GM23338 (cell line): ENCODE measurements around the gene TRNAU1AP. TPM values are rescaled to one million over a fixed set of nuclear protein-coding genes. Genes with fewer than 3 reads are reported as not detected.
"Not testable (repeated sequence)": the region's sequence is repeated elsewhere in the genome, so short reads cannot be mapped to it uniquely, and the experiment has no call there.

Experiments
- ATAC-seq: fragments of 200-7000 bp; cut with Tn5 transposase; 3 replicates; pipeline ENCODE4 v1.9.1; 2020
- DNase-seq: peaks from one replicate; pipeline ENCODE4 v3.0.0-alpha.2; 2015; ENCODE audit warnings: low spot score
- H2AFZ ChIP-seq: fragments of 200-600 bp; sonication (generic); 2 replicates; pipeline ENCODE4 v1.8.0; 2016; ENCODE audit warnings: antibody characterized with exemption, mild to moderate bottlenecking, moderate library complexity
- H3F3A ChIP-seq: fragments of 200-600 bp; sonication (generic); replicated peaks from 2 replicates; pipeline ENCODE4 v1.8.0; 2017; ENCODE audit warnings: antibody characterized with exemption, mixed run types, low read depth
- H3K27ac ChIP-seq: fragments of 200-600 bp; sonication (generic); 2 replicates; pipeline ENCODE4 v1.6.1; 2016; ENCODE audit warnings: low read depth
- H3K27me3 ChIP-seq: fragments of 200-600 bp; sonication (generic); 2 replicates; pipeline ENCODE4 v1.8.0; 2016; ENCODE audit warnings: mild to moderate bottlenecking, mixed run types, moderate library complexity; ENCODE audit not compliant: insufficient read depth
- H3K36me3 ChIP-seq: fragments of 200-600 bp; sonication (generic); 2 replicates; pipeline ENCODE4 v1.8.0; 2016; ENCODE audit warnings: mild to moderate bottlenecking; ENCODE audit not compliant: insufficient read depth
- H3K4me1 ChIP-seq: fragments of 200-600 bp; sonication (generic); 2 replicates; pipeline ENCODE4 v1.8.0; 2016; ENCODE audit warnings: mild to moderate bottlenecking, moderate library complexity; ENCODE audit not compliant: insufficient read depth
- H3K4me2 ChIP-seq: fragments of 200-600 bp; sonication (generic); 2 replicates; pipeline ENCODE4 v1.7.1; 2017; ENCODE audit warnings: mixed run types
- H3K4me3 ChIP-seq: fragments of 200-600 bp; sonication (generic); 2 replicates; pipeline ENCODE4 v1.6.1; 2016; ENCODE audit warnings: mixed run types
- H3K79me2 ChIP-seq: fragments of 200-600 bp; sonication (generic); replicated peaks from 2 replicates; pipeline ENCODE4 v1.8.0; 2017; ENCODE audit warnings: mild to moderate bottlenecking; ENCODE audit not compliant: insufficient read depth
- H3K9me2 ChIP-seq: fragments of 200-600 bp; sonication (generic); 2 replicates; pipeline ENCODE4 v1.8.0; 2017; ENCODE audit not compliant: insufficient read depth
- H4K20me1 ChIP-seq: fragments of 200-600 bp; sonication (generic); replicated peaks from 2 replicates; pipeline ENCODE4 v1.8.0; 2017; ENCODE audit warnings: mild to moderate bottlenecking; ENCODE audit not compliant: insufficient read depth
- H3K27ac Mint-ChIP-seq: 2 replicates; pipeline ENCODE4 v1.8.0; 2020; ENCODE audit warnings: inconsistent platforms, mild to moderate bottlenecking, moderate library complexity, mixed read lengths
- H3K27me3 Mint-ChIP-seq: 3 replicates; pipeline ENCODE4 v1.8.0; 2022; ENCODE audit warnings: low read depth, mild to moderate bottlenecking, moderate library complexity, mixed read lengths, inconsistent platforms; ENCODE audit not compliant: insufficient read depth, poor library complexity
- H3K36me3 Mint-ChIP-seq: 3 replicates; pipeline ENCODE4 v1.8.0; 2021; ENCODE audit warnings: low read depth, mild to moderate bottlenecking, inconsistent platforms, moderate library complexity, mixed read lengths
- H3K4me1 Mint-ChIP-seq: 3 replicates; pipeline ENCODE4 v1.8.0; 2020; ENCODE audit warnings: mild to moderate bottlenecking, inconsistent platforms, mixed read lengths
- H3K4me3 Mint-ChIP-seq: 3 replicates; pipeline ENCODE4 v1.8.0; 2021; ENCODE audit warnings: moderate library complexity, mild to moderate bottlenecking, inconsistent platforms, mixed read lengths
- H3K9me3 Mint-ChIP-seq: 3 replicates; pipeline ENCODE4 v1.8.0; 2020; ENCODE audit warnings: moderate library complexity, mild to moderate bottlenecking, inconsistent platforms, mixed read lengths
- CREB1 ChIP-seq: fragments of 250-450 bp; sonication (Bioruptor Pico); IDR thresholded peaks from 2 replicates; pipeline ENCODE4 v1.5.0; 2020; ENCODE audit warnings: low read depth, mild to moderate bottlenecking, moderate library complexity
- EZH2 ChIP-seq: fragments of 200-600 bp; sonication (generic); IDR thresholded peaks from one replicate; pipeline ENCODE4 v1.8.0; 2017; ENCODE audit warnings: antibody characterized with exemption, mild to moderate bottlenecking, low read depth; ENCODE audit not compliant: unreplicated experiment
- NANOG ChIP-seq: IDR thresholded peaks from 2 replicates; pipeline ENCODE4 v1.6.1; 2016; ENCODE audit warnings: antibody characterized with exemption, borderline replicate concordance
- POLR2AphosphoS5 ChIP-seq: IDR thresholded peaks from 2 replicates; pipeline ENCODE4 v1.6.1; 2016; ENCODE audit warnings: antibody characterized with exemption, low read depth
- ZNF331 ChIP-seq: fragments of 250-450 bp; sonication (Bioruptor Pico); IDR thresholded peaks from 2 replicates; pipeline ENCODE4 v1.5.0; 2020; ENCODE audit warnings: low read depth, mild to moderate bottlenecking, moderate library complexity
- polyA plus RNA-seq: library from polyadenylated mRNA; unstranded; fragments of >200 nt; fragmentation: Nextera tagmentation; extraction: Ambion mirVana; gene quantifications from 2 replicates; pipeline ENCODE4 v1.2.1, GENCODE V29; 2016
- total RNA-seq: library from RNA; depleted of rRNA; stranded (reverse); fragments of >200 nt; shearing (Covaris generic); gene quantifications from 2 replicates; pipeline ENCODE4 v1.2.3, GENCODE V29; 2014
- TF ChIP-seq, protein P1 (sequence below), 2 experiments: fragments of 200-600 bp in 1 of 2; sonication (generic) in 1 of 2; conservative IDR thresholded peaks; 2 replicates each; pipeline versions ENCODE4 v1.5.1 to v1.6.1; 2016 to 2017; ENCODE audit warnings: antibody characterized with exemption in 2 of 2, low read depth in 2 of 2, mild to moderate bottlenecking in 2 of 2, moderate library complexity in 1 of 2
- TF ChIP-seq, protein P2 (sequence below): fragments of 250-450 bp; sonication (Bioruptor Pico); IDR thresholded peaks from 2 replicates; pipeline ENCODE4 v1.5.0; 2020; ENCODE audit warnings: mild to moderate bottlenecking, moderate library complexity

Gene TRNAU1AP
- total and polyA plus RNA-seq, 2 experiments from 2014 or later: 20.3 to 42.1 TPM

DNA sequence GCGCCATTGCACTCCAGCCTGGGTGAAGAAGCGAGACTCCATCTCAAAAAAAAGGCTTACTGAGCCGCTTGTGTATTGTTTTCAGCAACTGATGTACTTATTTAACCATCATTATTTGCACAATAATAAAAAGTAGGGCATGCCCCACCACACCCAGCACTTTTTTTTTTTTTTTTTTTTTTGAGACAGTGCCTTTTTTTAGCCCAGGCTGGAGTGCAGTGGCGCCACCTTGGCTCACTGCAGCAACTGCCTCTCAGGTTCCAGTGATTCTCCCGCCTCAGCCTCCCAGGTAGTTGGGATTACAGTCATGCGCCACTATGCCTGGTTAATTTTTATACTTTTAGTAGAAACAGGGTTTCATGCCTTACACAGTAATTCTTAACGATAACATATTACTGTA is 12.2 kb upstream of the TRNAU1AP start:
- peak; percentile 37 for ATAC-seq
- H3K79me2 ChIP-seq: no peaks in the 10 kb centered on the region
- H2AFZ ChIP-seq: no peak overlapping the region
- Mint-ChIP-seq H3K36me3 (peaks cover 33% of the 10 kb centered on the region), H3K4me1 (no peaks in the 10 kb centered on the region; the same call in 2 of the 3 replicates), H3K27ac (no peak overlapping the region), H3K27me3 (peaks cover 12% of the 10 kb centered on the region), H3K9me3 (no peaks in the 10 kb centered on the region; the same call in 2 of the 3 replicates), H3K4me3 (no peak overlapping the region)
- no peaks in the 10 kb centered on the region for H3K27me3 ChIP-seq
- no peak overlapping the region for H3K27ac ChIP-seq
- peaks cover 1% of the 10 kb centered on the region; the same call in 1 of the 2 replicates for H3K36me3 ChIP-seq
- H3K9me2 ChIP-seq: no peaks in the 10 kb centered on the region
- H4K20me1 ChIP-seq: no peaks in the 10 kb centered on the region; the same call in 1 of the 2 replicates
- H3K4me3 ChIP-seq: no peak overlapping the region
- H3K4me1 ChIP-seq: no peaks in the 10 kb centered on the region
- peaks cover 7% of the 10 kb centered on the region; the same call in 1 of the 2 replicates for H3F3A ChIP-seq
- peak; percentile 39 for DNase-seq
- no peak overlapping the region for H3K4me2 ChIP-seq
- TF ChIP-seq, protein P1, sequence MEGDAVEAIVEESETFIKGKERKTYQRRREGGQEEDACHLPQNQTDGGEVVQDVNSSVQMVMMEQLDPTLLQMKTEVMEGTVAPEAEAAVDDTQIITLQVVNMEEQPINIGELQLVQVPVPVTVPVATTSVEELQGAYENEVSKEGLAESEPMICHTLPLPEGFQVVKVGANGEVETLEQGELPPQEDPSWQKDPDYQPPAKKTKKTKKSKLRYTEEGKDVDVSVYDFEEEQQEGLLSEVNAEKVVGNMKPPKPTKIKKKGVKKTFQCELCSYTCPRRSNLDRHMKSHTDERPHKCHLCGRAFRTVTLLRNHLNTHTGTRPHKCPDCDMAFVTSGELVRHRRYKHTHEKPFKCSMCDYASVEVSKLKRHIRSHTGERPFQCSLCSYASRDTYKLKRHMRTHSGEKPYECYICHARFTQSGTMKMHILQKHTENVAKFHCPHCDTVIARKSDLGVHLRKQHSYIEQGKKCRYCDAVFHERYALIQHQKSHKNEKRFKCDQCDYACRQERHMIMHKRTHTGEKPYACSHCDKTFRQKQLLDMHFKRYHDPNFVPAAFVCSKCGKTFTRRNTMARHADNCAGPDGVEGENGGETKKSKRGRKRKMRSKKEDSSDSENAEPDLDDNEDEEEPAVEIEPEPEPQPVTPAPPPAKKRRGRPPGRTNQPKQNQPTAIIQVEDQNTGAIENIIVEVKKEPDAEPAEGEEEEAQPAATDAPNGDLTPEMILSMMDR (conservative IDR thresholded peaks at IDR 0.05; ENCODE audit: low read depth in 2 of 2): peak; percentile 40 to 41; a peak in 3 of 4 replicates
- no peak for TF ChIP-seq NANOG

DNA sequence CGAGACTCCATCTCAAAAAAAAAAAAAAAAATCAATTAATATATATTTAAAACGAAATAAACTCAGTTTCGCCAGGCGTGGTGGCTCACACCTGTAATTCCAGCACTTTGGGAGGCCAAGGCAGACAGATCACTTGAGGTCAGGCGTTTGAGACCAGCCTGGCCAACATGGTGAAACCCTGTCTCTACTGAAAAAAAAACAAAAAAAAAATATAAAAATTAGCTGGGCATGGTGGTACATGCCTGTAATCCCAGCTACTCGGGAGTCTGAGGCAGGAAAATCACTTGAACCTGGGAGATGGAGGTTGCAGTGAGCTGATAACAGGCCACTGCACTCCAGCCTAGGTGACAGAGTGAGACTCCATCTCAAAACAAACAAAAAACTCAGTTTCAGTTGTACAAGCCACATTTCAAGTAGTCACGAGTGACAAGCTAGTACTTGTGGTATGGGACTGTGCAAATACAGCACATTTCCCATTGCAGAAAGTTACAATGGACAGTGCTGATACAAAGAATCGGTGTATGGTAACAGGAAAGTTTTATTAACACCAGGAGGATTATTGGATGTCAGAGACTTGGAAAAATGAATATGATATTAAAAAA is 11.4 kb upstream of the TRNAU1AP start:
- not testable (repeated sequence) for H4K20me1 ChIP-seq, H3K4me1 ChIP-seq, H3F3A ChIP-seq, H3K4me2 ChIP-seq, H3K4me3 ChIP-seq, H3K27ac ChIP-seq, H3K9me2 ChIP-seq, H3K4me3 Mint-ChIP-seq, H3K9me3 Mint-ChIP-seq, H3K4me1 Mint-ChIP-seq, H3K27ac Mint-ChIP-seq, DNase-seq, H2AFZ ChIP-seq, H3K27me3 ChIP-seq, H3K36me3 ChIP-seq, ATAC-seq, H3K79me2 ChIP-seq
- H3K36me3 Mint-ChIP-seq: peaks cover 25% of the 10 kb centered on the region
- H3K27me3 Mint-ChIP-seq: peaks cover 12% of the 10 kb centered on the region

DNA sequence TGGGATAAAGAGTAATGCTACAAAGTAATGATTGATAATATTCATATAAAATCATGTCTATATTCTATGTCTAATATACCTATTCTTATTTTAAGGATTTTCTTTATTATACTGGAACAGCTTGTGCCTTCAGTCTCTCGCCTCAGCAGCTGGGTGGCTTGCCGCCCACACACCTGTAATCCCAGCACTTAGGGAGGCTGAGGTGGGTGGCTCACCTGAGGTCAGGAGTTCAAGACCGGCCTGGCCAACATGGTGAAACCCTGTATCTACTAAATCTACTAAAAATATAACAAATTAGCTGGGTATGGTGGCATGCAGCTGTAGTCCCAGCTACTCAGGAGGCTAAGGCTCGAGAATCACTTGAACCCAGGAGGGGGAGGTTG is 7.6 kb upstream of the TRNAU1AP start:
- peaks cover 10% of the 10 kb centered on the region for H3K27me3 Mint-ChIP-seq
- Histone ChIP-seq H3K36me3 (no peaks in the 10 kb centered on the region), H2AFZ (no peak overlapping the region), H3K4me2 (no peak overlapping the region), H3K4me1 (no peaks in the 10 kb centered on the region), H3K4me3 (no peak overlapping the region), H3K79me2 (no peaks in the 10 kb centered on the region), H3K9me2 (no peaks in the 10 kb centered on the region), H4K20me1 (no peaks in the 10 kb centered on the region), H3K27me3 (no peaks in the 10 kb centered on the region), H3K27ac (no peak overlapping the region), H3F3A (peaks cover 3% of the 10 kb centered on the region; the same call in 1 of the 2 replicates)
- no peaks in the 10 kb centered on the region for H3K36me3 Mint-ChIP-seq
- ATAC-seq (no peak), DNase-seq (no peak)
- no peak overlapping the region for H3K27ac Mint-ChIP-seq
- H3K4me1 Mint-ChIP-seq: no peaks in the 10 kb centered on the region
- H3K9me3 Mint-ChIP-seq: no peaks in the 10 kb centered on the region; the same call in 2 of the 3 replicates
- H3K4me3 Mint-ChIP-seq: no peak overlapping the region
- TF ChIP-seq NANOG (no peak), EZH2 (no peak), ZNF331 (CRISPR knock-in tag) (no peak), CREB1 (CRISPR knock-in tag) (no peak), POLR2AphosphoS5 (no peak)
- TF ChIP-seq, protein P2, sequence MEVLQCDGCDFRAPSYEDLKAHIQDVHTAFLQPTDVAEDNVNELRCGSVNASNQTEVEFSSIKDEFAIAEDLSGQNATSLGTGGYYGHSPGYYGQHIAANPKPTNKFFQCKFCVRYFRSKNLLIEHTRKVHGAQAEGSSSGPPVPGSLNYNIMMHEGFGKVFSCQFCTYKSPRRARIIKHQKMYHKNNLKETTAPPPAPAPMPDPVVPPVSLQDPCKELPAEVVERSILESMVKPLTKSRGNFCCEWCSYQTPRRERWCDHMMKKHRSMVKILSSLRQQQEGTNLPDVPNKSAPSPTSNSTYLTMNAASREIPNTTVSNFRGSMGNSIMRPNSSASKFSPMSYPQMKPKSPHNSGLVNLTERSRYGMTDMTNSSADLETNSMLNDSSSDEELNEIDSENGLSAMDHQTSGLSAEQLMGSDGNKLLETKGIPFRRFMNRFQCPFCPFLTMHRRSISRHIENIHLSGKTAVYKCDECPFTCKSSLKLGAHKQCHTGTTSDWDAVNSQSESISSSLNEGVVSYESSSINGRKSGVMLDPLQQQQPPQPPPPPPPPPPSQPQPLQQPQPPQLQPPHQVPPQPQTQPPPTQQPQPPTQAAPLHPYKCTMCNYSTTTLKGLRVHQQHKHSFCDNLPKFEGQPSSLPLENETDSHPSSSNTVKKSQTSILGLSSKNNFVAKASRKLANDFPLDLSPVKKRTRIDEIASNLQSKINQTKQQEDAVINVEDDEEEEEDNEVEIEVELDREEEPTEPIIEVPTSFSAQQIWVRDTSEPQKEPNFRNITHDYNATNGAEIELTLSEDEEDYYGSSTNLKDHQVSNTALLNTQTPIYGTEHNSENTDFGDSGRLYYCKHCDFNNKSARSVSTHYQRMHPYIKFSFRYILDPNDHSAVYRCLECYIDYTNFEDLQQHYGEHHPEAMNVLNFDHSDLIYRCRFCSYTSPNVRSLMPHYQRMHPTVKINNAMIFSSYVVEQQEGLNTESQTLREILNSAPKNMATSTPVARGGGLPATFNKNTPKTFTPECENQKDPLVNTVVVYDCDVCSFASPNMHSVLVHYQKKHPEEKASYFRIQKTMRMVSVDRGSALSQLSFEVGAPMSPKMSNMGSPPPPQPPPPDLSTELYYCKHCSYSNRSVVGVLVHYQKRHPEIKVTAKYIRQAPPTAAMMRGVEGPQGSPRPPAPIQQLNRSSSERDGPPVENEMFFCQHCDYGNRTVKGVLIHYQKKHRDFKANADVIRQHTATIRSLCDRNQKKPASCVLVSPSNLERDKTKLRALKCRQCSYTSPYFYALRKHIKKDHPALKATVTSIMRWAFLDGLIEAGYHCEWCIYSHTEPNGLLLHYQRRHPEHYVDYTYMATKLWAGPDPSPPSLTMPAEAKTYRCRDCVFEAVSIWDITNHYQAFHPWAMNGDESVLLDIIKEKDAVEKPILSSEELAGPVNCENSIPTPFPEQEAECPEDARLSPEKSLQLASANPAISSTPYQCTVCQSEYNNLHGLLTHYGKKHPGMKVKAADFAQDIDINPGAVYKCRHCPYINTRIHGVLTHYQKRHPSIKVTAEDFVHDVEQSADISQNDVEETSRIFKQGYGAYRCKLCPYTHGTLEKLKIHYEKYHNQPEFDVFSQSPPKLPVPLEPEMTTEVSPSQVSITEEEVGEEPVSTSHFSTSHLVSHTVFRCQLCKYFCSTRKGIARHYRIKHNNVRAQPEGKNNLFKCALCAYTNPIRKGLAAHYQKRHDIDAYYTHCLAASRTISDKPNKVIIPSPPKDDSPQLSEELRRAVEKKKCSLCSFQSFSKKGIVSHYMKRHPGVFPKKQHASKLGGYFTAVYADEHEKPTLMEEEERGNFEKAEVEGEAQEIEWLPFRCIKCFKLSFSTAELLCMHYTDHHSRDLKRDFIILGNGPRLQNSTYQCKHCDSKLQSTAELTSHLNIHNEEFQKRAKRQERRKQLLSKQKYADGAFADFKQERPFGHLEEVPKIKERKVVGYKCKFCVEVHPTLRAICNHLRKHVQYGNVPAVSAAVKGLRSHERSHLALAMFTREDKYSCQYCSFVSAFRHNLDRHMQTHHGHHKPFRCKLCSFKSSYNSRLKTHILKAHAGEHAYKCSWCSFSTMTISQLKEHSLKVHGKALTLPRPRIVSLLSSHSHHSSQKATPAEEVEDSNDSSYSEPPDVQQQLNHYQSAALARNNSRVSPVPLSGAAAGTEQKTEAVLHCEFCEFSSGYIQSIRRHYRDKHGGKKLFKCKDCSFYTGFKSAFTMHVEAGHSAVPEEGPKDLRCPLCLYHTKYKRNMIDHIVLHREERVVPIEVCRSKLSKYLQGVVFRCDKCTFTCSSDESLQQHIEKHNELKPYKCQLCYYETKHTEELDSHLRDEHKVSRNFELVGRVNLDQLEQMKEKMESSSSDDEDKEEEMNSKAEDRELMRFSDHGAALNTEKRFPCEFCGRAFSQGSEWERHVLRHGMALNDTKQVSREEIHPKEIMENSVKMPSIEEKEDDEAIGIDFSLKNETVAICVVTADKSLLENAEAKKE (CRISPR knock-in tag): no peak
